OCI-LY3 (cell line): ENCODE data around the gene HAGHL.

ENCODE experiments used
- H2AFZ ChIP-seq: fragments of 200-600, 300-600 bp; shearing (Covaris generic); 2 replicates; pipeline ENCODE4 v1.6.0; 2014; ENCODE audit warnings: antibody characterized with exemption, low read depth, low read length
- H3K27ac ChIP-seq: fragments of 200-600, 300-600 bp; sonication (generic); 2 replicates; pipeline ENCODE4 v1.5.1; 2014; ENCODE audit warnings: mild to moderate bottlenecking, low read length, moderate library complexity, mixed read lengths
- H3K27me3 ChIP-seq: fragments of 200-600, 300-600 bp; sonication (generic); 2 replicates; pipeline ENCODE4 v1.6.1; 2014; ENCODE audit warnings: low read depth, low read length, mixed read lengths
- H3K36me3 ChIP-seq: fragments of 200-600, 300-600 bp; sonication (generic); replicated peaks from 2 replicates; pipeline ENCODE3; 2014; ENCODE audit warnings: low read depth, low read length, mixed read lengths
- H3K4me1 ChIP-seq: fragments of 300-600, 200-600 bp; sonication (generic); 2 replicates; pipeline ENCODE4 v1.6.1; 2014; ENCODE audit warnings: low read length, mixed read lengths
- H3K4me2 ChIP-seq: fragments of 200-600, 300-600 bp; sonication (generic); 2 replicates; pipeline ENCODE4 v1.6.1; 2014; ENCODE audit warnings: low read length, mixed read lengths
- H3K4me3 ChIP-seq: fragments of 300-600, 200-600 bp; sonication (generic); 2 replicates; pipeline ENCODE4 v1.5.1; 2014; ENCODE audit warnings: antibody characterized with exemption, mild to moderate bottlenecking, low read length, moderate library complexity
- H3K79me2 ChIP-seq: fragments of 300-600, 200-600 bp; shearing (Covaris generic); 2 replicates; pipeline ENCODE4 v1.6.1; 2014; ENCODE audit warnings: mild to moderate bottlenecking, low read length, mixed read lengths
- H3K9ac ChIP-seq: fragments of 300-600, 200-600 bp; shearing (Covaris generic); 2 replicates; pipeline ENCODE4 v1.6.0; 2014; ENCODE audit warnings: mild to moderate bottlenecking, low read length, moderate library complexity
- H3K9me3 ChIP-seq: fragments of 200-600, 300-600 bp; shearing (Covaris generic); 2 replicates; pipeline ENCODE4 v1.6.1; 2014; ENCODE audit warnings: low read length, mixed read lengths; ENCODE audit not compliant: insufficient read depth
- H4K20me1 ChIP-seq: fragments of 200-600, 300-600 bp; sonication (generic); 2 replicates; pipeline ENCODE4 v1.6.1; 2016; ENCODE audit warnings: low read length, mixed read lengths; ENCODE audit not compliant: insufficient read depth
- CTCF ChIP-seq: fragments of 200-600, 300-600 bp; sonication (generic); IDR thresholded peaks from 2 replicates; pipeline ENCODE4 v1.5.1; 2014; ENCODE audit warnings: antibody characterized with exemption, low read length, low read depth
- EZH2phosphoT487 ChIP-seq: fragments of 200-600 bp; shearing (Covaris generic); IDR thresholded peaks from 2 replicates; pipeline ENCODE4 v1.6.1; 2018; ENCODE audit warnings: antibody characterized with exemption, mixed run types, low read depth

The HAGHL gene

GRCh38 chr16:724188-725040 lies 2.5 kb upstream of the HAGHL start:
- Histone ChIP-seq H3K79me2 (peaks cover 5% of the 10 kb centered on the region; the same call in 1 of the 2 replicates), H4K20me1 (peaks cover 4% of the 10 kb centered on the region; the same call in 1 of the 2 replicates), H3K36me3 (peaks cover 3% of the 10 kb centered on the region), H3K27ac (no peak overlapping the region), H3K4me2 (no peak overlapping the region), H3K4me1 (peaks cover 22% of the 10 kb centered on the region), H3K9ac (no peak overlapping the region), H3K27me3 (no peaks in the 10 kb centered on the region), H3K4me3 (no peak overlapping the region), H3K9me3 (no peaks in the 10 kb centered on the region), H2AFZ (no peak overlapping the region)
- no peak for TF ChIP-seq EZH2phosphoT487
- no peak for TF ChIP-seq CTCF

- H3K36me3 ChIP-seq: peaks cover 3% of the 10 kb centered on the region
- H3K27ac ChIP-seq: no peak overlapping the region
- no peak overlapping the region for H3K9ac ChIP-seq
- H3K4me3 ChIP-seq: no peak overlapping the region
- TF ChIP-seq EZH2phosphoT487: no peak
- TF ChIP-seq CTCF: no peak
- H2AFZ ChIP-seq: no peak overlapping the region
- H3K4me2 ChIP-seq: no peak overlapping the region
- peaks cover 4% of the 10 kb centered on the region; the same call in 1 of the 2 replicates for H4K20me1 ChIP-seq
- no peaks in the 10 kb centered on the region for H3K27me3 ChIP-seq
- H3K9me3 ChIP-seq: no peaks in the 10 kb centered on the region
- peaks cover 5% of the 10 kb centered on the region; the same call in 1 of the 2 replicates for H3K79me2 ChIP-seq
- H3K4me1 ChIP-seq: peaks cover 18% of the 10 kb centered on the region
Measured at GRCh38 chr16:725041-725376, 1.9 kb upstream of the HAGHL start.

GRCh38 chr16:725463-726187 lies 1.3 kb upstream of the HAGHL start:
- no peak overlapping the region for H3K27ac ChIP-seq
- peaks cover 3% of the 10 kb centered on the region for H3K36me3 ChIP-seq
- no peak overlapping the region for H2AFZ ChIP-seq
- peak overlapping the region; percentile 54; the same call in 1 of the 2 replicates for H3K9ac ChIP-seq
- H3K9me3 ChIP-seq: no peaks in the 10 kb centered on the region
- H3K4me2 ChIP-seq: peak overlapping the region; percentile 91
- peaks cover 5% of the 10 kb centered on the region; the same call in 1 of the 2 replicates for H3K79me2 ChIP-seq
- no peak for TF ChIP-seq CTCF
- TF ChIP-seq EZH2phosphoT487: no peak
- H3K4me1 ChIP-seq: peaks cover 16% of the 10 kb centered on the region
- H3K4me3 ChIP-seq: peak overlapping the region; percentile 90
- no peaks in the 10 kb centered on the region for H3K27me3 ChIP-seq
- H4K20me1 ChIP-seq: peaks cover 4% of the 10 kb centered on the region; the same call in 1 of the 2 replicates

GRCh38 chr16:726188-726437 lies 793 bp upstream of the HAGHL start:
- peak overlapping the region; percentile 54; the same call in 1 of the 2 replicates for H3K9ac ChIP-seq
- H3K9me3 ChIP-seq: no peaks in the 10 kb centered on the region
- H3K36me3 ChIP-seq: peaks cover 3% of the 10 kb centered on the region
- TF ChIP-seq EZH2phosphoT487 (no peak), CTCF (no peak)
- H4K20me1 ChIP-seq: peaks cover 4% of the 10 kb centered on the region; the same call in 1 of the 2 replicates
- H2AFZ ChIP-seq: no peak overlapping the region
- peak overlapping the region; percentile 91 for H3K4me2 ChIP-seq
- peak overlapping the region; percentile 90 for H3K4me3 ChIP-seq
- H3K4me1 ChIP-seq: peaks cover 16% of the 10 kb centered on the region
- H3K27me3 ChIP-seq: no peaks in the 10 kb centered on the region
- H3K27ac ChIP-seq: no peak overlapping the region
- H3K79me2 ChIP-seq: peaks cover 5% of the 10 kb centered on the region; the same call in 1 of the 2 replicates
